GM08714 (cell line): ENCODE data around the gene TRPV3.
"Not testable (repeated sequence)": the region's sequence is repeated elsewhere in the genome, so short reads cannot be mapped to it uniquely, and the experiment has no call there.

Source experiments
- H3K4me3 ChIP-seq: fragments of 200-500 bp; sonication (Bioruptor generic); 2 replicates; pipeline ENCODE4 v1.5.1; 2014; ENCODE audit warnings: mild to moderate bottlenecking, low read length, inconsistent platforms
- ZNF274 ChIP-seq: IDR thresholded peaks from 2 replicates; pipeline ENCODE4 v1.6.1; 2012; ENCODE audit warnings: mild to moderate bottlenecking, low read depth, low read length

Gene TRPV3

DNA sequence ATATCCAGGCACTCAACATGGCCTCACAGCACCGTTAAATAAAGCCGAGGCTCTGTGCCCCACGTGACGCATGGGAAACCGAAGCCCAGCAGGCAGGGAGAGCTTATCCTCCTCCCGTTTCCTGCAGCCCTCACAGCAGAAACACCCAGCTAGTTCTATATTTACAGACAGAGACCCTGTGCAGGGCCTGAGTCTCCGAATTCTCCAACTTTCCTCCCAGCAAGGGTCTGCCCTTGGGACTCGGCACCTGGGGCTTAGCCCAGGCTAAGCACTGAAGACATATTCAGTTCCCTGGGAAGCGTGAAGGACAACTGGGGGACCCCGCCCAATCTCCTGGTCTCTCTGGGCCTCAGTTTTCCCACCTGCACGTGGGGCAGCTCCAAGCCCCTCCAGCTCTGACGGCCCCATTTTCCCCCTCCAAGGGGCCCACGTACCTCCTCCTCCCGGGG lies 29.2 kb downstream of the TRPV3 start:
- no peak for TF ChIP-seq ZNF274
- no peak overlapping the region for H3K4me3 ChIP-seq

DNA sequence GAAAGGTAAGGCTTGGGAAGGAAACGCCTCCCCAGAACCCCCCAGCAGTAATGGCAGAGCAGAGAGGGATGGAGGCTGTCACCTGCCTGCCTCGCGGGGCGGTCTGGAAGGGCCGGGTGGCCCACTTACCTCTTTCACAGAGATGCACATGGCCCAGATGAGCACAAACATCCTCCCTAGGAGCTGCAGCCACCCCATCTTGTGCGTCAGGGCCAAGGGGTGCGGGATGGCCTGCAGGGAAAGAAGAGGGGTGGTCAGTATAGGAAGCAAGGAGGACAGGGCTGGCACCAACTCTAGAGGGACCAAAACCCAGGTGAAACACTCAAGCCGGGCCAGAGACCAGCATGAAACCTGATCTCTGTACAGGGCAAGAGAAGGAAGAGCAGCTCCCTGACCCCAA lies 29.7 kb downstream of the TRPV3 start:
- H3K4me3 ChIP-seq = no peak overlapping the region

DNA sequence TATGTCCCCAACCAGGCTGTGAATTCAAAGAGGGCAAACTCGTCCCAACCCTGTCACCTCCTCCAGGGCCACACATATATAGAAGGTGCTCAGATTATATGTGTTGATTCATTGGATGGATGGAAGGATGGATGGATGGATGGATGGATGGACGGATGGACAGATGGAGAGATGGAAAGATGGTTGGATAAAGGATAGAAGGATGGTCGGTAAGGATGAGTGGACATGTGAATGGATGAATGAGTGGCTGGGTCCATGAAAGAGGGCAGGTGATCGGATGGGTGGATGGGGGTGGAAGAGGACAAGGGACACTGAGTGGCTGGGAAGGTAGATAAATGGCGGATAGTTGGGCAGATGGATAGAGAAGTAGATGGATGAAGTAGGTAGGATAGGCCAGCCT lies 30.1 kb downstream of the TRPV3 start:
- H3K4me3 ChIP-seq = no peak overlapping the region
- TF ChIP-seq ZNF274 = no peak

More for the DNA sequence above, 29.7 kb downstream of the TRPV3 start:
- TF ChIP-seq ZNF274 = no peak

DNA sequence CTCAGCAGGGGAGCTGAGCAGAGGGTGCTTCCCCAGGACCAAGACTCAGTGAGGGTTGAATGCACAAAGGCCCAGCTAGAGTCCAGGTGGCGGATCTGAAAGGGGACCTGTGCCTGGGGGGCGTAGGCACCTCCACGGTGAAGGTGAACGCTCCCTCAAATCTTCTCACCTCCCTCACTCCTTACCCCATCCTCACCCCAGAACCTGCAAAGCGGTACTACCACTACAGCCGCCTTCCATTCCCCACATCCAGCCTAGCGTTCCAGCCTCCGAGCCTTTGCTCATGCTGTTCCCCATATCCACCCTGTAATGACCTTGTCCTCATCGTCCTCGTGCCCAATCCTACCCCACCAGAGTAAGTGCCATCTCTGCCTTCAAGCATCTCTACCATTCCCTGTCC lies 30.6 kb downstream of the TRPV3 start:
- H3K4me3 ChIP-seq = no peak overlapping the region
- TF ChIP-seq ZNF274 = no peak

DNA sequence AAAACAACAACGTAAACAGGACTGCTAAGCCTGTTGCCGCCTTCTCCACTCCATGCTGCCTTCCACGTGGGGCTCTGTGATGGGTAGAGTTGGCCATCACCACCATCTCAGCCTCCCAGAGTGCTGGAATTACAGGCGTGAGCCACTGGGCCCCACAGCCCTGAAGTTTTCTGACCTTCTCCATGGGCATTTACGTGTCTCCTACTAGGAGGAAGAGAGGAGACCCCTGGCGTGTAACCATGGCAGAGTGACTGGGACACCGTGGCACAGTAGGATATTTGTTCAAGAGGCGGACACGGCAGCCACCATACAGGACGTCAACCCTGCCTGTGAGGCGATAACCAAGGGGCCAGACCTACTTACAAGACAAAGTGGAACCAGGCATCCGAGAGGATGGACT lies 31.1 kb downstream of the TRPV3 start:
- no peak for TF ChIP-seq ZNF274
- no peak overlapping the region for H3K4me3 ChIP-seq

DNA sequence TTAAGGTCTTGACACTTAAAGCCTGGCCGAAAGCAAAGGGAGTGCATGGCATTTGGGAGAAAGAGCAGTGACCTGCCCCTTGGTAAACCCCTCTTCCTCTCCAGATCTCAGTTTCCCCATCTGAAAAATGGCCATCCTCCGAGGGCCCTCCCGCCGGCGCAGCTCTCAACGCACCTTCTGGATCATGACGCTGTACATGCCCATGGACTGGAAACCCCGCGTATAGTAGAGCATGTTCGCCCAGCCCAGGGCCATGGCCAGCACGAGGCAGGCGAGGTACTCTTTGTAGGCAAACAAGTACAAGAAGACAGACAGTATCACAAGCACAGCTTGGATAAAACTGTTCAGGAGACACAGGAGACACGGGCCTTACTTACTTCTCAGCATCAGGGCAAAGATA lies 33.6 kb downstream of the TRPV3 start:
- TF ChIP-seq ZNF274 = no peak
- H3K4me3 ChIP-seq = no peak overlapping the region

DNA sequence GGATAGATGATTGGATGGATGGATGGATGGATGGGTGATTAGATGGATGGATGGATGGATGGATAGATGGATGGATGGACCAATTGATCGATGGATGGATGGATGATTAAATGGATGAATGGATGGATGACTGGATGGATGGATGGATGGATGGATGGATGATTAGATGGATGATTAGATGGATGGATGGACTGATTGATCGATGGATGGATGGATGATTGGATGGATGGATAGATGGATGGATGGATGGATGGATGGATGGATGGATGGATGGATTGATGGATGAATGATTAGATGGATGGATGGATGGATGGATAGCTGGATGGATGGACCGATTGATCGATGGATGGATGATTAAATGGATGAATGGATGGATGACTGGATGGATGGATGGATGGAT lies 38.1 kb downstream of the TRPV3 start:
- not testable (repeated sequence) for H3K4me3 ChIP-seq

DNA sequence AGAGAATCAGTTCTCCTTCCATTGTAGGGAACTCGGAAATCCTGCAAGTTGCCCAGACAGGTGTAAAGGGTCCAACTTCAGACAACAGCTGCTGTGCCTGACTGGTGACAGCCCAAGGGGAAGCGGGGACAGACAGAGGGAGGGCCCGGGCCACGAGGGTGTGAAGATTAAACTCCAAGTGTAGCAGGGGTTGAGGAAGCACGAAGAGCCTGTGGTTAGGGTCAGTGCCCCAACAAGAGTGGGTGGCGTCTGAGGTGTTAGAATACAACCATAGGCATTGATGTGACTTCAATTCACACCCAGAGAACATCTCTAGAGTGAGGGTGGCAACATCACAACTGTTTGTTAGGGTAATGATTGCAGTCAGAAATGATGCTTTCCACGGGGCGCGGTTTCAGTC lies 42.7 kb downstream of the TRPV3 start:
- no peak overlapping the region for H3K4me3 ChIP-seq
- no peak for TF ChIP-seq ZNF274

DNA sequence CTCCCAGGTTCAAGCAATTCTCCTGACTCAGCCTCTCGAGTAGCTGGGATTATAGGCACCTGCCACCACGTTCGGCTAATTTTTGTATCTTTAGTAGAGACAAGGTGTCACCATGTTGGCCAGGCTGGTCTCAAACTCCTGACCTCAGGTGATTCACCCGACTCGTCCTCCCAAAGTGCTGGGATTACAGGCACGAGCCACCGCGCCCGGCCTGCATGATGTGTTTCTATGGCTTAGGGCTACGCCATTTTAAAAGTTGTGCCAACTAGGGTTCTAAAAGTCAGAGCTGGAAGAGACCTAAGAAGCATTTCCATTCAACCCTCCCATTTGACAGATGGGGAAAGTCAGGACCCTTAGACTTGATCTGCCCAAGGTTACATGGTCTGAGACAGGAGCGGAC lies 43.4 kb downstream of the TRPV3 start:
- H3K4me3 ChIP-seq = not testable (repeated sequence)

DNA sequence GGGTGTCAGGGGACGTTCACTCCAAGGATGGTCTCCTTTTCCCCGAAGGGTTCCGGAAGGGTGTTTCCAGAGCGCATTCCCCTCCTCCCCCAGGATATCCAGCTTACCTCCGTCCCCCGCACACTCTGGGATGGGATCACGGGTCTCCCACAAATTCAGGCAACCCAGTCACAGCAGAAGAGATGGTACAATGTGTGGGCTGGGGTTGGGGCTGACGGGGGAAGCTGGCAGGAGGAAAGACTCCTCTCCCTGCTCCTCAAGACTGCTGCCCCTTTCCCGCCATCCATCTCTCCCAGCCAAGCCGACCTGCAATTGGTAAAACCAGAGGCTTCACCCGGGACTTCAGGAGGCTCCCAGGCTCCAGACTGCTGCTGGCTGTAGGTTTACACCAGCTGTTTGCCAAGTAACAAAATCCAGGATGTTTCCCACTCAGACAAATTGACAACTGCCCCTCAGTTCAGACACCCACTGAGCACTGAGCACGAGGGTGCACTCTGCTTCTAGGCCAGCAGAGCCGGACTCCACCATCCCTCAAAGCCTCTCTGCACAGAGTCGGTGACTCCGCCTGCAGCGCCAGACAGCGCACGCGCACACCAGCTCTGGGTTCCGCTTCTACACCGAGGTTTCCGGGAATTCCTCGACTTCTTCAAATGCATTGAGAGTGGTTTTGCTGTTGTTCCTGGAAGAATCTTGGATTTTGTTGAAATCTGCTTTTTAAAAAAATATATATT lies 44.1 kb downstream of the TRPV3 start:
- H3K4me3 ChIP-seq = no peak overlapping the region
- no peak for TF ChIP-seq ZNF274

DNA sequence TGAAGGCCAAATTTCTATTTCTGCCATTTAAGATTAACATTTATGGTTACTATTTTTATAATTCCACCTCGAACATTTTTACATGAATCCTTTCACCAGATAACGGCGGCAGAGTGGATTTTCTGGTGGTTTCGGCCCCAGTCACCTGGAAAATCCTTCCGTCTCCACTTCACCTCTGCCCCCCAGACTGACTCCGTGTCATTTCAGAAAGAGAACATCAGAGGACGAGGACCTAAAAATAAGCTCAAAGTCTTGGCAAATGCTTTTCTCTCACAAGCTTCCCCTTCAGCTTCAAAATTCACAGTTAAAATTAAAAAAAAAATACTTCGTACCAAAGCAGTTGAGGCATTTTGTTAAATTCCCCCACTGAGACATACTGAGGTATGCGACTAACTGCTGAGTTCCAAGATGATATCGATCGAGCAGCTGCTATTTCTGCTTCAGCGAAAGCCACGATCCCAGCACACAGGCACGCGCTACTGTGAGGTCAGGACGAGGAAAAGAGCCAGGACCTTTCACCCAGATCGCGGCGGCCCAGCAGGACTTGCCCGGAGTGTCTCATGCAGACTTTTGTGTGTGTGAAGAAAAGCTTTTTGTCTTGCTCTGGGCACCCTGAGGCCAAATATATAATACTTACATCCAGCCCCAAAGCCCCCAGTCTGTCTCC lies 45.0 kb downstream of the TRPV3 start:
- TF ChIP-seq ZNF274 = no peak
- H3K4me3 ChIP-seq = no peak overlapping the region

DNA sequence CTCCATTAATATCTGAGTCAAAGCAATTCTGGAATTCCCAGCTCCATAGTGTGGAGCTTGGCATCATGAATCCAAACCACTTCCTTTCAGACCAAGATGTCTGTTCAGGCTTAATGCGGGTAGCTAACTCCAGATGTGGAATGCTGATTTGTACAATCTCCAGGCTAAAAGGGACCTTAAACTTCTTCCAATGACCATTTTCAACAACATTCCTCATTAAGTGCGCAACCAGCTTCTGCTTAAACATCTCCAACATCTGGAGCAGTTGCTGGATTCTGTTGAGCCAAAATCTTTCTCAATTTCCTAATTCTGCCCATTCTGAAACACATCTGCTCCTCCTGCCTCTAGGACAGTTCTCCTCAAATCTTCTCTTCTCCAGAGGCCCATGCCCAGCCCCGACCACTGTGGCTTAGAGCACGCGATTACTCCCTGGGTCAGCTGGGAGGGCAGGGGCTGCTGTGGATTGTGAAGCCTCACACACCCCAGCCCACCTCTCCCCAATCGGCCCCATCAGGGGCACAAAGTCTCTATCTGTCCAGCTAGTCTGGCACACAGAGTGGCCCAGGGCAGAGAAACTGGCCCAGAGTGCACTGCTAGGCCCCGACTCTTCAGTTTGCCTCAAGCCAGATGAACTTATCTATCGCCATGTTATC lies 45.6 kb downstream of the TRPV3 start:
- no peak overlapping the region for H3K4me3 ChIP-seq
- no peak for TF ChIP-seq ZNF274

DNA sequence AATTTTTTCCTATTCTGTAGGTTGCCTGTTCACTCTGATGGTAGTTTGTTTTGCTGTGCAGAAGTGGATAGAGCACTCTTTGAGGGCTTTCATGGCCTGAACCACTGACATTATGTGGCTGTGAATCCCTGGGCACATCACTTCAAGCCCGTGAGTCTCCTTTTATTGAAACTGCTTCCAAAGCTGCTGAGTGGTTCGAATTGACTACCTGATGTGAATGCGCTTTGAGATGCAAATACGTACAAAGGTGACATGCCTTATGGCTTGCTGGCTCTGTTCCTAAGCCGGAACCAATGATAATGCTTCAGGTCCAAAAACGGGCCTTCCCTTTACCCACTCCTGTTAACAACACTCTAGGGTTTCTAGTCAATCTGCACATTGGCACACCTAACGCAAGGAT lies 47.5 kb downstream of the TRPV3 start:
- H3K4me3 ChIP-seq = no peak overlapping the region
- no peak for TF ChIP-seq ZNF274

DNA sequence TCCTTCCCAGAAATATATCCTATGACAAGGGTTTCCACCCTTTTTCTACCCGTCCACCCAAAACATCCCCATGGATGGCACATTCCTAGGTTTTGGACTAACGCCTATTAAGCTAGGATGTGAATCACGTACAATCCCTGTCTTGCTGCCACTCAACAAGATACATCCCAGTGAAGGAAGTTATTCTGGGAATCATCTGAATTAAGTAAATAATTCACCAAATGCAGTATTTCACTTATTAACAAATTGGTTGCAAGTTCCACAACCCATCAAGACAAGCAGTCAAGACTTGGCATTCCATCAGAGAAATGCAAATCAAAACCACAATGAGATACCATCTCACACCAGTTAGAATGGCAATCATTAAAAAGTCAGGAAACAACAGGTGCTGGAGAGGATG lies 49.7 kb downstream of the TRPV3 start:
- TF ChIP-seq ZNF274 = no peak
- H3K4me3 ChIP-seq = no peak overlapping the region

DNA sequence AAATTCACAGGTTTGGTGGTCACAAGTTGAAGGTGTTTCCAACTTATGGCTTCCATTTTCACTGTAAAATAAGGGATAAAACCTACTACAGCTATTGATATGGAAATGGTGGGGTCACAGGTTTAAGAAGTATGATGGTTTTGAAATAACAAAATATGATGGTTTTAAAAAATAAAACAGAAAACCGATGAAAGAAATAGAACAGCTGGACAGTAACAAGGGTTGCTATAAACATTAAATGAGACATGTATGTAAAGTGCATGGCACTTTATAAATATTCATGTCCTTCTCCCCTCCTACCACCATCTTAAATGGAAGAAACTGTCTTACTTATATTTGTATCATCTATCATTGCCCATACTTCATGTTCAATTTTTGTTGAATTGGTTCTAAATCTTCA lies 50.5 kb downstream of the TRPV3 start:
- TF ChIP-seq ZNF274 = no peak
- no peak overlapping the region for H3K4me3 ChIP-seq
